WTC11 (cell line): ENCODE results near the gene DEFB118. TPM values are rescaled to one million over a fixed set of nuclear protein-coding genes. Genes with fewer than 3 reads are reported as not detected.

Experiments used
- ATAC-seq: fragments of 200-7000 bp; cut with Tn5 transposase; 2 replicates; pipeline ENCODE4 v1.10.0; 2021; ENCODE audit warnings: mild to moderate bottlenecking, moderate library complexity
- CTCF ChIA-PET: fragments of 300-600 bp; sonication (Branson Sonifier 250); formaldehyde crosslinking; loops from one replicate; lab custom pipeline; 2021; ENCODE audit warnings: antibody characterized with exemption; lab: Charles Lee
- POLR2A ChIA-PET: fragments of 350-600 bp; sonication (Branson Sonifier 250); formaldehyde crosslinking; loops from one replicate; lab custom pipeline; 2021; ENCODE audit warnings: antibody characterized with exemption; lab: Charles Lee
- DNase-seq: peaks from one replicate; pipeline ENCODE4 v3.0.0; 2021; ENCODE audit warnings: low spot score
- H3K27ac Mint-ChIP-seq: 2 replicates; pipeline ENCODE4 v1.8.0; 2021; ENCODE audit warnings: mixed read lengths
- H3K27me3 Mint-ChIP-seq: 2 replicates; pipeline ENCODE4 v1.8.0; 2021; ENCODE audit warnings: low read depth, mild to moderate bottlenecking, moderate library complexity, mixed read lengths
- H3K36me3 Mint-ChIP-seq: 2 replicates; pipeline ENCODE4 v1.8.0; 2021; ENCODE audit warnings: mixed read lengths
- H3K4me1 Mint-ChIP-seq: 2 replicates; pipeline ENCODE4 v1.8.0; 2022; ENCODE audit warnings: mixed read lengths
- H3K4me3 Mint-ChIP-seq: 2 replicates; pipeline ENCODE4 v1.8.0; 2021; ENCODE audit warnings: mild to moderate bottlenecking, moderate library complexity, mixed read lengths
- H3K9me3 Mint-ChIP-seq: 2 replicates; pipeline ENCODE4 v1.8.0; 2021; ENCODE audit warnings: mixed read lengths
- ATF3 ChIP-seq: sonication (generic); formaldehyde crosslinking; conservative IDR thresholded peaks from 2 replicates; pipeline ENCODE4 v1.8.1; 2022; ENCODE audit warnings: mild to moderate bottlenecking, missing genetic modification reagents
- CBFB ChIP-seq: sonication (generic); formaldehyde crosslinking; IDR thresholded peaks from 2 replicates; pipeline ENCODE4 v1.8.1; 2022; ENCODE audit warnings: mild to moderate bottlenecking, low read depth, missing genetic modification reagents
- CTCF ChIP-seq: fragments of 200-600 bp; IDR thresholded peaks from 2 replicates; pipeline ENCODE4 v1.8.0; 2022; ENCODE audit warnings: antibody characterized with exemption
- ELF4 ChIP-seq: sonication (generic); formaldehyde crosslinking; IDR thresholded peaks from 2 replicates; pipeline ENCODE4 v1.8.1; 2022; ENCODE audit warnings: low read depth, mild to moderate bottlenecking, moderate library complexity, missing genetic modification reagents
- EMX1 ChIP-seq: fragments of 250-450 bp; sonication (Bioruptor Pico); IDR thresholded peaks from 2 replicates; pipeline ENCODE4 v1.8.0; 2021; ENCODE audit warnings: mild to moderate bottlenecking
- ESRRA ChIP-seq: sonication (generic); formaldehyde crosslinking; IDR thresholded peaks from 2 replicates; pipeline ENCODE4 v1.8.1; 2022; ENCODE audit warnings: mild to moderate bottlenecking, missing genetic modification reagents, borderline replicate concordance
- ETV6 ChIP-seq: sonication (generic); formaldehyde crosslinking; IDR thresholded peaks from 2 replicates; pipeline ENCODE4 v1.8.1; 2022; ENCODE audit warnings: mild to moderate bottlenecking, missing genetic modification reagents
- FOXP4 ChIP-seq: sonication (generic); formaldehyde crosslinking; IDR thresholded peaks from 2 replicates; pipeline ENCODE4 v1.8.0; 2022; ENCODE audit warnings: mild to moderate bottlenecking, missing genetic modification reagents
- GTF2I ChIP-seq: fragments of 250-450 bp; sonication (Bioruptor Pico); conservative IDR thresholded peaks from 2 replicates; pipeline ENCODE4 v1.4.0; 2021; ENCODE audit warnings: mild to moderate bottlenecking
- JUN ChIP-seq: sonication (generic); formaldehyde crosslinking; IDR thresholded peaks from 2 replicates; pipeline ENCODE4 v1.8.0; 2023; ENCODE audit warnings: mild to moderate bottlenecking, missing genetic modification reagents
- MLX ChIP-seq: sonication (generic); formaldehyde crosslinking; IDR thresholded peaks from 2 replicates; pipeline ENCODE4 v1.8.1; 2023; ENCODE audit warnings: mild to moderate bottlenecking, missing genetic modification reagents, moderate library complexity
- MXD4 ChIP-seq: fragments of 250-450 bp; sonication (Bioruptor Pico); IDR thresholded peaks from 2 replicates; pipeline ENCODE4 v1.8.0; 2021; ENCODE audit warnings: mild to moderate bottlenecking, moderate library complexity, borderline replicate concordance
- NR1H2 ChIP-seq: sonication (generic); formaldehyde crosslinking; IDR thresholded peaks from 2 replicates; pipeline ENCODE4 v1.9.0; 2021; ENCODE audit warnings: mild to moderate bottlenecking, moderate library complexity, missing genetic modification reagents
- PRDM15 ChIP-seq: sonication (generic); formaldehyde crosslinking; IDR thresholded peaks from 2 replicates; pipeline ENCODE4 v1.8.0; 2022; ENCODE audit warnings: missing genetic modification reagents
- RELA ChIP-seq: sonication (generic); formaldehyde crosslinking; IDR thresholded peaks from 2 replicates; pipeline ENCODE4 v1.8.1; 2022; ENCODE audit warnings: missing genetic modification reagents, mild to moderate bottlenecking, borderline replicate concordance
- SP1 ChIP-seq: sonication (generic); formaldehyde crosslinking; conservative IDR thresholded peaks from 2 replicates; pipeline ENCODE4 v1.8.1; 2022; ENCODE audit warnings: missing genetic modification reagents
- STAT6 ChIP-seq: sonication (generic); formaldehyde crosslinking; conservative IDR thresholded peaks from 2 replicates; pipeline ENCODE4 v1.8.1; 2023; ENCODE audit warnings: mild to moderate bottlenecking, low read depth, missing genetic modification reagents, moderate library complexity
- TEAD4 ChIP-seq: sonication (generic); formaldehyde crosslinking; IDR thresholded peaks from 2 replicates; pipeline ENCODE4 v1.8.0; 2022; ENCODE audit warnings: mild to moderate bottlenecking, missing genetic modification reagents
- ZNF219 ChIP-seq: sonication (generic); formaldehyde crosslinking; IDR thresholded peaks from 2 replicates; pipeline ENCODE4 v1.8.0; 2023; ENCODE audit warnings: missing genetic modification reagents, mild to moderate bottlenecking, borderline replicate concordance
- ZNF232 ChIP-seq: sonication (generic); formaldehyde crosslinking; IDR thresholded peaks from 2 replicates; pipeline ENCODE4 v1.8.0; 2022; ENCODE audit warnings: mild to moderate bottlenecking, missing genetic modification reagents
- ZNF671 ChIP-seq: fragments of 250-450 bp; sonication (Bioruptor Pico); IDR thresholded peaks from 2 replicates; pipeline ENCODE4 v1.8.0; 2021; ENCODE audit warnings: mild to moderate bottlenecking
- total RNA-seq: library from RNA; stranded (reverse); gene quantifications from 3 replicates; pipeline ENCODE4 v1.2.3, GENCODE V29; 2021

DEFB118 gene
- total RNA-seq, 1 experiment from 2014 or later, result not detected

GRCh38 chr20:31415653-31416052 lies 47.3 kb downstream of the DEFB118 start (continued):
- TF ChIP-seq CTCF (no peak), CBFB (no peak), ESRRA (CRISPR knock-in tag) (no peak), STAT6 (no peak), NR1H2 (no peak), JUN (CRISPR knock-in tag) (no peak), FOXP4 (no peak), TEAD4 (CRISPR knock-in tag) (no peak), PRDM15 (CRISPR knock-in tag) (no peak), ZNF671 (CRISPR knock-in tag) (no peak)

GRCh38 chr20:31418307-31418706 lies 49.9 kb downstream of the DEFB118 start:
- DNase-seq (no peak), ATAC-seq (no peak)
- H3K27me3 Mint-ChIP-seq, result peaks cover 5% of the 10 kb centered on the region; the same call in 1 of the 2 replicates
- H3K36me3 Mint-ChIP-seq, result peaks cover 51% of the 10 kb centered on the region
- CTCF ChIA-PET, result no interaction called here
- no peaks in the 10 kb centered on the region for H3K4me1 Mint-ChIP-seq
- no peak overlapping the region for H3K27ac Mint-ChIP-seq
- peaks cover 80% of the 10 kb centered on the region for H3K9me3 Mint-ChIP-seq
- POLR2A ChIA-PET, result no interaction called here
- H3K4me3 Mint-ChIP-seq, result no peak overlapping the region
- TF ChIP-seq CTCF (no peak), ELF4 (CRISPR knock-in tag) (no peak), SP1 (CRISPR knock-in tag) (no peak), ETV6 (CRISPR knock-in tag) (no peak), ZNF219 (CRISPR knock-in tag) (no peak), MLX (CRISPR knock-in tag) (no peak), TEAD4 (CRISPR knock-in tag) (no peak), EMX1 (CRISPR knock-in tag) (no peak), STAT6 (no peak), GTF2I (CRISPR knock-in tag) (no peak), ZNF232 (CRISPR knock-in tag) (no peak), ATF3 (CRISPR knock-in tag) (no peak), RELA (no peak), MXD4 (no peak)
